ENCODE data around the gene KDF1.

GRCh38 chr1:26991310-26992116, 31.2 kb upstream of the KDF1 start:
- TF ChIP-seq POLR2A (IDR thresholded peaks at IDR 0.05; ENCODE audit: low read length) (no peak), GATA1 (IDR thresholded peaks at IDR 0.05; ENCODE audit: low read depth, low read length) (no peak)
